ENCODE measurements around the gene NBEAL2.

Gene NBEAL2

DNA sequence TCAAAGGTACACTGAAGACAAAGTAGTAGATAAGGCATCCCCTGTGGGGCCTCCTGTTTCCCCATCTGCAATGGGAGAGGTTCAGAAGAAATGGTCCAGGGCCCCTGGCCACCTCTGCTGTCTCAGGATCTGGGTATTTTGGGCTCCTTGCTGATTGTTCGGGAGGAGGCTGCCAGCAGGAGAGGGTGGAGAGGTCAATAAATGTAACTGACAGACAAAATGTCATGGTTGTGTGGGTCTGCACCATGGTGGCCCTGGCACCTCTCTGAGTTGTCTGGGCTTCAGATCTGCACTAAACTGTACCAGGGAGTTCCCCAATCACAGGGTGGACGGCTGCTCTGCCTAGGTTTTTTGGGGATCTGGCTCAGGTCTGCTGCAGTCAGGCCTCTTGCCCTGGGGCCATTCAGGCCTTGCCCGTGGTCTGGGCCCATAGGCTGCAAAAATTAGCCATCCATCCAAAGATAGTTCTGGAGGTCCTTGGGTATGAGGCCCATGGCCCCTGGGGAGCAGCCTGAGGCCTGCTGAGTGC lies 7.4 kb downstream of the NBEAL2 start:
- no peak for DNase-seq (ENCODE audit: low read depth)
- no peak for TF ChIP-seq CTCF (IDR thresholded peaks at IDR 0.05; ENCODE audit: control insufficient read depth, extremely low read depth, insufficient read depth)
- H3K4me3 ChIP-seq (ENCODE audit: low read depth, low read length) = no peak overlapping the region

GRCh38 chr3:46987319-46987742 lies 7.9 kb downstream of the NBEAL2 start:
- no peak overlapping the region for H3K4me3 ChIP-seq (ENCODE audit: low read depth, low read length)
- no peak for TF ChIP-seq CTCF (IDR thresholded peaks at IDR 0.05; ENCODE audit: control insufficient read depth, extremely low read depth, insufficient read depth)
- no peak for DNase-seq (ENCODE audit: low read depth)

GRCh38 chr3:46987743-46988401 lies 8.4 kb downstream of the NBEAL2 start:
- DNase-seq (ENCODE audit: low read depth) = no peak
- no peak overlapping the region for H3K4me3 ChIP-seq (ENCODE audit: low read depth, low read length)
- no peak for TF ChIP-seq CTCF (IDR thresholded peaks at IDR 0.05; ENCODE audit: control insufficient read depth, extremely low read depth, insufficient read depth)

DNA sequence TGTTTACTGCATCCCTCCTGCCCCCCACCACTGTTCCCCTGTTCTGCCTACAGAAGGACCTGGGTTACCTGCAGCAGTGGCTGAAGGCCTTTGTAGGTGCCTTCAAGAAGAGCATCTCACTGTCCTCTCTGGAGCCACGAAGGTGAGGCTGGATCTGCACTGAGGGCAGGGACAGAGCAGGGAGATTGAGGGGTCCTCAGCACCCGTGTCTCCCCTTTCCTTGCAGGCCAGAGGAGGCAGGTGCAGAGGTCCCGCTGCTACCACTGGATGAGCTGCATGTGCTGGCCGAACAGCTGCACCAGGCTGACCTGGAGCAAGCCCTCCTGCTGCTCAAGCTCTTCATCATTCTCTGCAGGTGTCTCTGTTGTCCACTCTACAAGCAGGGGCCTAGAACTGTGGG lies 9.2 kb downstream of the NBEAL2 start:
- DNase-seq (ENCODE audit: low read depth) = no peak
- no peak overlapping the region for H3K4me3 ChIP-seq (ENCODE audit: low read depth, low read length)
- TF ChIP-seq CTCF (IDR thresholded peaks at IDR 0.05; ENCODE audit: control insufficient read depth, extremely low read depth, insufficient read depth) = no peak

GRCh38 chr3:46989146-46989810 lies 9.8 kb downstream of the NBEAL2 start:
- DNase-seq (ENCODE audit: low read depth) = no peak
- H3K4me3 ChIP-seq (ENCODE audit: low read depth, low read length) = no peak overlapping the region
- no peak for TF ChIP-seq CTCF (IDR thresholded peaks at IDR 0.05; ENCODE audit: control insufficient read depth, extremely low read depth, insufficient read depth)

GRCh38 chr3:46990573-46991374 lies 11.3 kb downstream of the NBEAL2 start:
- no peak for DNase-seq (ENCODE audit: low read depth)
- TF ChIP-seq CTCF (IDR thresholded peaks at IDR 0.05; ENCODE audit: control insufficient read depth, extremely low read depth, insufficient read depth) = no peak
- no peak overlapping the region for H3K4me3 ChIP-seq (ENCODE audit: low read depth, low read length)

Data from LNCaP clone FGC (cell line).